K562 (cell line): Measurements from ENCODE around the gene TMEM168. TPM values are rescaled to one million over a fixed set of nuclear protein-coding genes. Genes with fewer than 3 reads are reported as not detected.

Experiments used
- ATAC-seq: fragments of 200-7000 bp; cut with Tn5 transposase; 3 replicates; pipeline ENCODE4 v1.9.1; 2020; ENCODE audit warnings: moderate library complexity
- BruUV-seq: library from RNA; stranded (reverse); fragments of 400-500 nt; replicated peaks from 2 replicates; lab custom pipeline; 2021; lab: Mats Ljungman, UMichigan
- CTCF ChIA-PET: fragments of 300-600 bp; formaldehyde crosslinking; extraction: SDS; loops from one replicate; lab custom pipeline; 2021; ENCODE audit warnings: low intra/inter-chr PET ratio; lab: Yijun Ruan, JAX
- POLR2A ChIA-PET: fragments of 300-600, 350-650 bp; sonication (Branson Sonifier 250); formaldehyde crosslinking; extraction: SDS; loops from one replicate; lab custom pipeline; 2021; ENCODE audit warnings: antibody characterized with exemption, inconsistent platforms; lab: Yijun Ruan, JAX
- DNase-seq, 4 experiments: peaks; one replicate each; pipeline versions ENCODE4 v3.0.0 to v3.0.0-alpha.2; 2011 to 2018; ENCODE audit warnings: low spot score in 3 of 4, mixed read lengths in 3 of 4; ENCODE audit errors: extremely low read depth in 1 of 4
- FAIRE-seq: peaks from 2 replicates; lab custom pipeline; 2011; peaks lifted over from hg19 to GRCh38; lab: Jason Lieb, UNC
- H2AFZ ChIP-seq: 2 replicates; pipeline ENCODE4 v1.6.0; 2011; ENCODE audit warnings: low read depth, low read length, control low read depth, inconsistent platforms
- H3K27ac ChIP-seq: fragments of 200-600 bp; 3 replicates; pipeline ENCODE4 v1.8.0; 2011; ENCODE audit warnings: low read depth, mild to moderate bottlenecking, control low read depth, inconsistent platforms, low read length, moderate library complexity, mixed read lengths; ENCODE audit errors: extremely low read depth
- H3K27me3 ChIP-seq, 2 experiments: fragments of 300-600 bp in 1 of 2; 2 replicates in 1 of 2; 3 replicates in 1 of 2; pipeline versions ENCODE4 v1.6.0 to v1.8.0; 2011; ENCODE audit warnings: inconsistent platforms in 2 of 2, low read length in 2 of 2, mild to moderate bottlenecking in 1 of 2, mixed read lengths in 1 of 2, moderate library complexity in 1 of 2; ENCODE audit not compliant: control insufficient read depth in 2 of 2, insufficient read depth in 2 of 2
- H3K36me3 ChIP-seq: fragments of 300-600 bp; 3 replicates; pipeline ENCODE4 v1.8.0; 2011; ENCODE audit warnings: mild to moderate bottlenecking, low read length, inconsistent platforms; ENCODE audit not compliant: control insufficient read depth, insufficient read depth
- H3K4me1 ChIP-seq, 2 experiments: fragments of 200-600 bp in 1 of 2; replicated peaks in 1 of 2; 2 replicates in 1 of 2; 3 replicates in 1 of 2; pipeline versions ENCODE4 v1.5.1 to v1.8.0; 2011; ENCODE audit warnings: inconsistent platforms in 2 of 2, low read length in 2 of 2, mild to moderate bottlenecking in 1 of 2, mixed read lengths in 1 of 2, moderate library complexity in 1 of 2; ENCODE audit not compliant: control insufficient read depth in 2 of 2, insufficient read depth in 2 of 2
- H3K4me2 ChIP-seq: 2 replicates; pipeline ENCODE4 v1.6.1; 2011; ENCODE audit warnings: low read length, control low read depth, inconsistent platforms, mixed read lengths; ENCODE audit not compliant: insufficient read depth
- H3K4me3 ChIP-seq: fragments of 200-600 bp; sonication (generic), shearing (Covaris generic); 2 replicates; pipeline ENCODE4 v1.5.1; 2016; ENCODE audit warnings: control low read depth, inconsistent platforms
- H3K79me2 ChIP-seq: fragments of 200-600 bp; 3 replicates; pipeline ENCODE4 v1.8.0; 2011; ENCODE audit warnings: low read length, inconsistent platforms; ENCODE audit not compliant: control insufficient read depth, insufficient read depth
- H3K9ac ChIP-seq, 2 experiments: 2 replicates each; pipeline versions ENCODE4 v1.6.0 to v1.6.1; 2011; ENCODE audit warnings: low read depth in 2 of 2, low read length in 2 of 2, control low read depth in 1 of 2, inconsistent platforms in 1 of 2, mild to moderate bottlenecking in 1 of 2, mixed read lengths in 1 of 2; ENCODE audit not compliant: insufficient read depth in 1 of 2
- H3K9me1 ChIP-seq: one replicate; pipeline ENCODE4 v1.6.0; 2011; ENCODE audit warnings: inconsistent platforms, mild to moderate bottlenecking, low read length, moderate library complexity; ENCODE audit not compliant: control insufficient read depth, insufficient read depth
- H3K9me3 ChIP-seq: replicated peaks from 2 replicates; pipeline ENCODE4 v1.5.1; 2011; ENCODE audit warnings: low read depth, low read length, inconsistent platforms; ENCODE audit not compliant: control insufficient read depth, insufficient read depth
- H4K20me1 ChIP-seq: replicated peaks from 2 replicates; pipeline ENCODE4 v1.6.1; 2011; ENCODE audit warnings: low read length, inconsistent platforms, mixed read lengths; ENCODE audit not compliant: control insufficient read depth, insufficient read depth
- HSF4 ChIP-seq: fragments of 250-450 bp; sonication (Bioruptor Pico); IDR thresholded peaks from 2 replicates; pipeline ENCODE4 v2.1.2; 2022; ENCODE audit warnings: mild to moderate bottlenecking, moderate library complexity, borderline replicate concordance
- MED1 ChIP-seq: sonication (generic); formaldehyde crosslinking; IDR thresholded peaks from 2 replicates; pipeline ENCODE4 v1.8.1; 2023; ENCODE audit warnings: missing genetic modification reagents, borderline replicate concordance
- PTRF ChIP-seq: fragments of 450-650 bp; IDR thresholded peaks from 2 replicates; pipeline ENCODE4 v1.6.1; 2016; ENCODE audit warnings: mild to moderate bottlenecking, missing genetic modification characterization, missing compliant biosample characterization
- ZNF146 ChIP-seq: IDR thresholded peaks from one replicate; pipeline ENCODE4 v1.6.1; 2018; ENCODE audit warnings: missing compliant biosample characterization; ENCODE audit not compliant: unreplicated experiment
- ZNF830 ChIP-seq: fragments of 250-450 bp; sonication (Bioruptor Pico); IDR thresholded peaks from 2 replicates; pipeline ENCODE4 v1.5.0; 2021; ENCODE audit warnings: mild to moderate bottlenecking
- WGBS: fragments of 100-300 bp; shearing (Covaris generic); methylation state at CpG from one replicate; pipeline ENCODE4 v1.1.6; 2016; ENCODE audit warnings: low coverage, mixed read lengths; ENCODE audit not compliant: insufficient coverage; ENCODE audit errors: missing lambda C conversion rate; 5-methylcytosine and 5-hydroxymethylcytosine counted together
- in situ Hi-C: fragments of 300-500 bp; cut with MboI; formaldehyde crosslinking; loops from 4 replicates; pipeline ENCODE4 v1.15.0; 2018; ENCODE audit warnings: inconsistent platforms, mixed read lengths
- intact Hi-C: fragments of 100-400 bp; cut with micrococcal nuclease; formaldehyde crosslinking; loops from 2 replicates; pipeline ENCODE4 v1.14.2; 2022
- polyA plus RNA-seq, 8 experiments: library from polyadenylated mRNA; depleted of rRNA in 4 of 8; stranded (reverse) in 5 of 8; unstranded in 3 of 8; fragments of >200 nt; fragmentation: Nextera tagmentation in 2 of 8; fragmentation: Illumina TruSeq in 1 of 8; extraction: Ambion mirVana in 2 of 8; extraction: Trizol in 1 of 8; gene quantifications; 2 replicates each; pipeline versions ENCODE4 v1.2.1 to v1.2.3, GENCODE V29; 2011 to 2014; ENCODE audit warnings: inconsistent platforms in 1 of 8, missing spikeins in 1 of 8
- total RNA-seq, 7 experiments: library from RNA; depleted of rRNA in 6 of 7; stranded (reverse); fragments of >200 nt in 6 of 7; fragmentation: Illumina TruSeq in 2 of 7; extraction: Trizol in 2 of 7; gene quantifications; 2 replicates each; pipeline versions ENCODE4 v1.2.1 to v1.2.3, GENCODE V29; 2011 to 2021; ENCODE audit warnings: low replicate concordance in 1 of 7
- TF ChIP-seq, protein P1 (sequence below): fragments of 450-650 bp; conservative IDR thresholded peaks from 2 replicates; pipeline ENCODE4 v1.6.1; 2016; ENCODE audit warnings: missing genetic modification characterization, low read depth, mild to moderate bottlenecking, control low read depth, missing compliant biosample characterization
- TF ChIP-seq, protein P2 (sequence below): sonication (generic); formaldehyde crosslinking; IDR thresholded peaks from 2 replicates; pipeline ENCODE4 v1.8.0; 2022; ENCODE audit warnings: mild to moderate bottlenecking, low read depth, missing genetic modification reagents

The TMEM168 gene
- total and polyA plus RNA-seq, 9 of the 15 experiments (the other 6 are each of a cell fraction or from before 2014, with no cell fraction given) = 19.7 to 50.7 (median 25.4) TPM

DNA sequence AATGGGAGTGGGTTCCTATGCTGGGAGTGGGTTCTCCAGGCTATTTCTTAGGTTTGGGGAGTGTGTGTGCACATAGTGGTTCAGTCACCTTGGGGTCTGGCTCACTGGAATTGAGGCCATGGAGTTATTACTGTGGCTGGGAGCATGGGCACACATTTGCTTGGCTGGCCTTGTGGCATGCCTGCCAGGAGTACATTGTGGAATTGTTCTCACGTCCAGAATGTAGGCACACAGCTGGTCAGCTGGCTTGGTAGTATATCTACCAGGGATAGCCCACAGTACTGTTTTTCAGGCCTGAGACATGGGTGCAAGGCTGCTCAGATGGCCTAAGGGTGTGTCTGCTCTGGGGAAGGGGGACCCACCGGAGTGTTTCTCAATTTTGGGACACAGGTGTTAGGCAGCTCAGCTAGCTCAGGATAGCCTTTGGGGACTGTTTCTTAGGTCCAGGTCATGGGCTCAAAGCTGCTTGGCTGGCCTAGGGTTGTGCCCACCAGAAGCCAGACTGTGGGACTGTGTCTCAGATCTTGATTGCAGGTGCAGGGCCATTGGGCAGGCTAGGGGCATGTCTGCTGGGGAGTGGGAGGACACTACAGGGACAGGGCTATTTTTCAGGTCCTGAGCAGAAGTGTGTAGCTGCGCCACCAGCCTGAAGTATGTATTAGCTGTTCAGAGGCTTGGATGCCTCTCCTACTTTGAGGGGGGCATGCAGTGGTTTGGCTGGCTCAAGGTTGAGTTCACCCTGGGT, 50.6 kb downstream of the TMEM168 start:
- no peak for TF ChIP-seq PTRF (tag)
- TF ChIP-seq, protein P1, sequence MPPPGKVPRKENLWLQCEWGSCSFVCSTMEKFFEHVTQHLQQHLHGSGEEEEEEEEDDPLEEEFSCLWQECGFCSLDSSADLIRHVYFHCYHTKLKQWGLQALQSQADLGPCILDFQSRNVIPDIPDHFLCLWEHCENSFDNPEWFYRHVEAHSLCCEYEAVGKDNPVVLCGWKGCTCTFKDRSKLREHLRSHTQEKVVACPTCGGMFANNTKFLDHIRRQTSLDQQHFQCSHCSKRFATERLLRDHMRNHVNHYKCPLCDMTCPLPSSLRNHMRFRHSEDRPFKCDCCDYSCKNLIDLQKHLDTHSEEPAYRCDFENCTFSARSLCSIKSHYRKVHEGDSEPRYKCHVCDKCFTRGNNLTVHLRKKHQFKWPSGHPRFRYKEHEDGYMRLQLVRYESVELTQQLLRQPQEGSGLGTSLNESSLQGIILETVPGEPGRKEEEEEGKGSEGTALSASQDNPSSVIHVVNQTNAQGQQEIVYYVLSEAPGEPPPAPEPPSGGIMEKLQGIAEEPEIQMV (tag) = no peak
- no peak for TF ChIP-seq ZNF146 (CRISPR knock-in tag)
- TF ChIP-seq, protein P2, sequence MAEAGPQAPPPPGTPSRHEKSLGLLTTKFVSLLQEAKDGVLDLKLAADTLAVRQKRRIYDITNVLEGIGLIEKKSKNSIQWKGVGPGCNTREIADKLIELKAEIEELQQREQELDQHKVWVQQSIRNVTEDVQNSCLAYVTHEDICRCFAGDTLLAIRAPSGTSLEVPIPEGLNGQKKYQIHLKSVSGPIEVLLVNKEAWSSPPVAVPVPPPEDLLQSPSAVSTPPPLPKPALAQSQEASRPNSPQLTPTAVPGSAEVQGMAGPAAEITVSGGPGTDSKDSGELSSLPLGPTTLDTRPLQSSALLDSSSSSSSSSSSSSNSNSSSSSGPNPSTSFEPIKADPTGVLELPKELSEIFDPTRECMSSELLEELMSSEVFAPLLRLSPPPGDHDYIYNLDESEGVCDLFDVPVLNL (CRISPR knock-in tag) = no peak
- no peak for TF ChIP-seq HSF4 (CRISPR knock-in tag)
- TF ChIP-seq ZNF830 (CRISPR knock-in tag) = no peak
- TF ChIP-seq MED1 = no peak
- no peak overlapping the region for H3K9ac ChIP-seq
- intact Hi-C loops (no loop called here), in situ Hi-C loops (no loop called here)
- no peaks in the 10 kb centered on the region for H3K4me1 ChIP-seq
- ChIA-PET CTCF (no interaction called here), POLR2A (no interaction called here)
- H3K27me3 ChIP-seq = no peaks in the 10 kb centered on the region
- ATAC-seq (no peak), FAIRE-seq (no peak), DNase-seq (no peak)
- H3K79me2 ChIP-seq = no peaks in the 10 kb centered on the region
- H3K4me3 ChIP-seq = no peak overlapping the region
- no peak overlapping the region for H3K27ac ChIP-seq
- no peak overlapping the region for H2AFZ ChIP-seq
- H3K4me2 ChIP-seq = no peak overlapping the region
- 0% methylated on average over 3 of the region's 3 CpGs for WGBS
- no peaks in the 10 kb centered on the region for H3K9me3 ChIP-seq
- no peaks in the 10 kb centered on the region for H3K9me1 ChIP-seq
- no peaks in the 10 kb centered on the region for H3K36me3 ChIP-seq
- no peaks in the 10 kb centered on the region for H4K20me1 ChIP-seq
- BruUV-seq = no TSS peak
